Heart left ventricle (tissue), 16 donors: ENCODE measurements around the gene HILPDA. TPM values are rescaled to one million over a fixed set of nuclear protein-coding genes. Genes with fewer than 3 reads are reported as not detected.

ENCODE experiments used
- ATAC-seq, 4 donors: fragments of 200-7000 bp; cut with Tn5 transposase; one replicate each; pipeline ENCODE4 v1.9.1; 2020 to 2022; ENCODE audit warnings: moderate library complexity in 4 of 4, mild to moderate bottlenecking in 3 of 4, moderate number of reproducible peaks in 1 of 4
- DNase-seq, 5 donors: peaks; one replicate each; pipeline ENCODE4 v3.0.0-alpha.2; 2020
- H3K27ac ChIP-seq, 12 donors: fragments of 200-600 bp; sonication (generic) in 4 of 12; one replicate each; pipeline versions ENCODE4 v1.5.0 to v1.8.0; 2016 to 2022; ENCODE audit warnings: mild to moderate bottlenecking in 2 of 12
- H3K27me3 ChIP-seq, 9 donors: fragments of 200-600 bp; sonication (generic) in 2 of 9; one replicate each; pipeline versions ENCODE4 v1.5.1 to v1.8.0; 2016 to 2022; ENCODE audit warnings: mild to moderate bottlenecking in 3 of 9
- H3K36me3 ChIP-seq, 9 donors: fragments of 200-600 bp; sonication (generic) in 2 of 9; one replicate each; pipeline versions ENCODE4 v1.5.0 to v1.8.0; 2018 to 2022; ENCODE audit warnings: mild to moderate bottlenecking in 2 of 9
- H3K4me1 ChIP-seq, 12 donors: fragments of 200-600 bp; sonication (generic) in 4 of 12; one replicate each; pipeline versions ENCODE4 v1.5.0 to v1.8.0; 2016 to 2022; ENCODE audit warnings: mild to moderate bottlenecking in 3 of 12
- H3K4me3 ChIP-seq, 12 donors: fragments of 200-600 bp; sonication (generic) in 4 of 12; one replicate each; pipeline versions ENCODE4 v1.5.0 to v1.8.0; 2017 to 2022; ENCODE audit warnings: mild to moderate bottlenecking in 9 of 12, moderate library complexity in 4 of 12
- H3K9me3 ChIP-seq, 12 donors: fragments of 200-600 bp; sonication (generic) in 4 of 12; one replicate each; pipeline versions ENCODE4 v1.5.0 to v1.8.0; 2016 to 2022; ENCODE audit warnings: mild to moderate bottlenecking in 1 of 12
- POLR2A ChIP-seq, 2 donors: fragments of 450-650 bp; IDR thresholded peaks; one replicate each; pipeline ENCODE4 v1.6.1; 2017; ENCODE audit warnings: antibody characterized with exemption in 2 of 2, mild to moderate bottlenecking in 2 of 2, moderate library complexity in 2 of 2
- WGBS, 4 donors: extraction: QIAGEN DNeasy Blood & Tissue Kit in 2 of 4; methylation state at CpG; one replicate each; pipeline versions ENCODE4 v1.1.5 to v1.1.7; 2013 to 2018; 5-methylcytosine and 5-hydroxymethylcytosine counted together
- intact Hi-C, 10 donors: fragments of 100-400 bp; cut with DNase I; formaldehyde crosslinking; loops; one replicate each; pipeline versions ENCODE4 v1.11.1 to v1.14.2; 2022
- polyA plus RNA-seq, 2 donors: library from polyadenylated mRNA; stranded (reverse); fragments of 200-250 nt; gene quantifications; one replicate each; pipeline ENCODE4 v1.2.3, GENCODE V29; 2013
- total RNA-seq, 9 donors: library from RNA; depleted of rRNA in 2 of 9; stranded (reverse); fragments of >200 nt in 2 of 9; fragmentation: NEBNext Ultra II Directional in 3 of 9; extraction: Animal tissue kit (Norgen Biotek cat#: 25700) in 3 of 9; gene quantifications; one replicate each; pipeline versions ENCODE4 v1.1.0 to v1.2.4, GENCODE V29; 2016 to 2023
- TF ChIP-seq, protein P1 (sequence below), 12 donors: fragments of 200-600 bp; sonication (generic) in 4 of 12; IDR thresholded peaks; one replicate each; pipeline versions ENCODE4 v1.5.0 to v1.8.0; 2018 to 2022; ENCODE audit warnings: antibody characterized with exemption in 12 of 12, mild to moderate bottlenecking in 5 of 12
- donor health status: ischemic (EF 13 %, LVEDD 7.1; RV severe dilation, severe dysfunction).
- donor health status: healthy with polysubstance abuse.
- donor health status: DM: no; HTN: yes; CAD: no.
- donor health status: DM: no; HTN: no; CAD: no.
- donor health status: ischemic (EF 25% LVEDD 6.9; RV normal size, moderate dysfunction).
- donor health status: ischemic (EF 25% LVEDD 5.7; RV mildly dilated, moderate dysfunction).
- donor health status: healthy.
- donor health status: DM: yes; HTN: yes; CAD: no.
- donor health status: ischemic (EF 35%, LVEDD 5.7; RV mildly dilated, moderate dysfunction).
- donor health status: nonischemic (EF 11% LVEDD 7.7; RV severe dilation, severe dysfunction).
- donor health status: DM: yes; HTN: yes; CAD: no.
- donor health status: PGD.
- donor health status: ischemic (EF 29% LVEDD 5.4; RV normal size, mild dysfunction).
- donor health status: nonischemic (EF 23%, LVEDD 6.1; RV moderate dilation, normal function).

Gene HILPDA
- total and polyA plus RNA-seq, 11 donors, result 6.1 to 17.7 (median 7.7) TPM

DNA sequence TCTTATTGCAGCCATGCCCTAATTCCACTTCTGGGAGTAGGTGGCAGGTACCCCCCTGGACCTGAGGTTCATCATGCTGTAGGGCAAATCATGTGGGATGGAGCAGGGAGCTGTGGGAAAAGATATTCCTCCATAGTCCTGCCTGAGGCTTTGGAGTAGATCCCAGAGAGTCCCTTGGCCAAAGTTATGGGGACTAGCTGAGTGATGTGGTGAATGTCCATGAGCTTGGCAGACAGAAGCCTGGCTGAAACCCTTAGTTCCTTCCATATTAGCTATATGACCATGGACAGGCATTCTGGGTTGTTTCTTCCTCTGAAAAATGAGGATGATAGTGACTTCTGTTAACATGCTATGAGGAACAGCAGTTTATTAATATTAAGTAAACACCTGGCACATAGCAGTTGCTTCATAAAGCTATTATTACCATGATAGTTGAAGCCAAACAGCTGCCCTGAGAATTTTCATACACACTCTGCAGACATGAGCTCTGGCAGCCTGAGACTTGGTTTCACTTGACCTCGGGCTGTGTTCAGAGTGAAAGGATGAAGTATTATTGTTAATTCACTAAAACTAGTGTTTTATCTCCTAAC is 30.9 kb upstream of the HILPDA start:
- intact Hi-C loops, result loop anchor here in 5 of 10 donors (1.0 to 2.0 kb wide), 3 partner anchors 26 to 76 kb away; no protein-coding TSS in a partner anchor
- no peak for TF ChIP-seq POLR2A (IDR thresholded peaks at IDR 0.05)
- TF ChIP-seq, protein P1, sequence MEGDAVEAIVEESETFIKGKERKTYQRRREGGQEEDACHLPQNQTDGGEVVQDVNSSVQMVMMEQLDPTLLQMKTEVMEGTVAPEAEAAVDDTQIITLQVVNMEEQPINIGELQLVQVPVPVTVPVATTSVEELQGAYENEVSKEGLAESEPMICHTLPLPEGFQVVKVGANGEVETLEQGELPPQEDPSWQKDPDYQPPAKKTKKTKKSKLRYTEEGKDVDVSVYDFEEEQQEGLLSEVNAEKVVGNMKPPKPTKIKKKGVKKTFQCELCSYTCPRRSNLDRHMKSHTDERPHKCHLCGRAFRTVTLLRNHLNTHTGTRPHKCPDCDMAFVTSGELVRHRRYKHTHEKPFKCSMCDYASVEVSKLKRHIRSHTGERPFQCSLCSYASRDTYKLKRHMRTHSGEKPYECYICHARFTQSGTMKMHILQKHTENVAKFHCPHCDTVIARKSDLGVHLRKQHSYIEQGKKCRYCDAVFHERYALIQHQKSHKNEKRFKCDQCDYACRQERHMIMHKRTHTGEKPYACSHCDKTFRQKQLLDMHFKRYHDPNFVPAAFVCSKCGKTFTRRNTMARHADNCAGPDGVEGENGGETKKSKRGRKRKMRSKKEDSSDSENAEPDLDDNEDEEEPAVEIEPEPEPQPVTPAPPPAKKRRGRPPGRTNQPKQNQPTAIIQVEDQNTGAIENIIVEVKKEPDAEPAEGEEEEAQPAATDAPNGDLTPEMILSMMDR (IDR thresholded peaks at IDR 0.05), result no peak
- Histone ChIP-seq H3K27ac (peak overlapping the region in 1 of 12 donors; percentile 7), H3K4me1 (peaks cover 0 to 14% (median 0%) of the 10 kb centered on the region in 12 donors), H3K4me3 (no peak overlapping the region), H3K36me3 (no peaks in the 10 kb centered on the region), H3K9me3 (no peaks in the 10 kb centered on the region), H3K27me3 (no peaks in the 10 kb centered on the region)
- DNase-seq, result no peak
- no peak for ATAC-seq
- 71 to 86% (median 76%) methylated on average over 1 of the region's 1 CpG for WGBS, 4 donors

DNA sequence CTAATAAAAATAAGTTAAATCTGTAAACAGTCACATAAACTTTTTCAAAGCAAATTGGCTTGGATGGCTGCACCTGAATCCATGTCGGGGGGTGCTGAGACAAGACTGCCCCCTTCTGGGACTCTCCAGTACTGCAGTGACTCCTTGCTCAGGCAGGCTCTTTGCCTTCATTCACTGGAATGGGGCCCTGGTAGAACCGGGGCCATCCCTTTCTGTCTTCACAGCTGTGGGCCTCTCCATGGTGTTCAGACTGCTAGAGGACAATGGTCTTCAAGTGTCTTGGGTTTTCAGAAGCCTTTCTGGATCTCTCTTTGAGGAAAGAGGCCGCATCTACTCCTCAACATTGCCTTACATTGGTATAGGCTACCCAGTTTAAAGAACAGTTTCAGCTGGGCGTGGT is 29.8 kb upstream of the HILPDA start:
- intact Hi-C loops, result loop anchor here in 8 of 10 donors (1.0 to 2.0 kb wide), 4 partner anchors 27 to 77 kb away; no protein-coding TSS in a partner anchor
- Histone ChIP-seq H3K4me3 (no peak overlapping the region), H3K27me3 (no peaks in the 10 kb centered on the region), H3K27ac (no peak overlapping the region), H3K4me1 (peaks cover 0 to 14% (median 0%) of the 10 kb centered on the region in 12 donors), H3K36me3 (no peaks in the 10 kb centered on the region), H3K9me3 (no peaks in the 10 kb centered on the region)
- DNase-seq (peak; percentile 55 to 76 (median 66)), ATAC-seq (peak; percentile 45 to 60 (median 56))
- WGBS, 4 donors, result 36 to 50% (median 40%) methylated on average over 4 of the region's 4 CpGs
- no peak for TF ChIP-seq POLR2A (IDR thresholded peaks at IDR 0.05)
- TF ChIP-seq, protein P1 (IDR thresholded peaks at IDR 0.05), result peak; percentile 79 to 98 (median 86)

DNA sequence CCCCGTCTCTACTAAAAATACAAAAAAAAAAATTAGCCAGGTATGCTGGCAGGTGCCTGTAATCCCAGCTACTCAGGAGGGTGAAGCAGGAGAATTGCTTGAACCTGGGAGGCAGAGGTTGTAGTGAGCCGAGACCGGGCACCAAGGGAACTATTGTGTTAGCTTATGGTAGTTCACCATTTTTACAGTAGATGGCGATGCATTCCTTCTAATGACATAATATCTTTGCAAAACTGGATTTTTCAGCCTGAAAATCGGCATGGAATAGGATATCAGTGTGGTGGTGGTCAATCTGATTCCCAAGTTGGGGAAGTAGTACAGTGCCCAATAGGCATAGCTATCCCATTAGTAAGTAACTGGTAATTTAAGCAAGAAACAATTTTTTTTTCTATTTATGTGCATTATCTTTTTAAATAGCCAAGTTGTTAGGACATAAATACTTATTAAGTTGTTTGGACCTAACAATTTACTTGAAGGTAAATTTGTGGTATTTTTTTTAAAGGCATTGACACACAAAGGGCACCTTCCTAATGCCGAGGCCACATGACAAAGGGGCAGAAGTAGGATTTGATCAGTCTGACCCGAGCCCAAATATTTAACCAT is 28.3 kb upstream of the HILPDA start:
- Histone ChIP-seq H3K27me3 (no peaks in the 10 kb centered on the region), H3K4me1 (peaks cover 0 to 13% (median 0%) of the 10 kb centered on the region in 12 donors), H3K4me3 (no peak overlapping the region), H3K27ac (no peak overlapping the region), H3K9me3 (no peaks in the 10 kb centered on the region), H3K36me3 (no peaks in the 10 kb centered on the region)
- DNase-seq (no peak), ATAC-seq (peak in 3 of 4 donors; percentile 44 to 62 (median 58))
- 15 to 22% (median 17%) methylated on average over 7 of the region's 7 CpGs for WGBS, 4 donors
- intact Hi-C loops, result loop anchor here in 8 of 10 donors (1.0 to 2.0 kb wide), 4 partner anchors 29 to 34 kb away; no protein-coding TSS in a partner anchor
- TF ChIP-seq POLR2A (IDR thresholded peaks at IDR 0.05), result no peak
- TF ChIP-seq, protein P1 (IDR thresholded peaks at IDR 0.05), result peak; percentile 70 to 90 (median 82)

GRCh38 chr7:128430207-128430606 is 25.5 kb upstream of the HILPDA start:
- Histone ChIP-seq H3K27me3 (no peaks in the 10 kb centered on the region), H3K9me3 (no peaks in the 10 kb centered on the region), H3K36me3 (no peaks in the 10 kb centered on the region), H3K4me1 (peaks cover 0 to 6% (median 0%) of the 10 kb centered on the region in 12 donors), H3K27ac (no peak overlapping the region), H3K4me3 (no peak overlapping the region)
- TF ChIP-seq POLR2A (IDR thresholded peaks at IDR 0.05), result no peak
- TF ChIP-seq, protein P1 (IDR thresholded peaks at IDR 0.05), result peak in 1 of 12 donors; percentile 7
- no peak for ATAC-seq
- WGBS, 4 donors, result 54 to 69% (median 62%) methylated on average over 3 of the region's 3 CpGs
- intact Hi-C loops, result no loop called here
- no peak for DNase-seq
